ENCODE measurements around the gene USP1.

DNA sequence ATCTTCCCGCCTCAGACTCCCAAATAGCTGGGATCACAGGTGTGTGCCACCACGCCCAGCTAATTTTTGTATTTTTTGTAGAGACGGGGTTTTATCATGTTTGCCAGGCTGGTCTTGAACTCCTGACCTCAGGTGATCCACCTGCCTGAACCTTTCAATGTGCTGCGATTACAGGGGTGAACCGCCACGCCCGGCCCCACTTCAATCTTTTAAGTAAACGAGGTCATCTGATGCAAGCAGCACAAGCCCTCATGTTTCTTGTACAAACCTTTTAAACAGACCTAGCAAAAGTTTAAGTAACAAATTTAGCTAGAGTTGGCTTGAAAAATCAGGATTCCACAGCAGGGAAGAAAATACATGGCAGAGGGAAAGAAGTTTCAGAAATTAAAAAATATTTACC is 21.2 kb upstream of the USP1 start:
- TF ChIP-seq, protein P1, sequence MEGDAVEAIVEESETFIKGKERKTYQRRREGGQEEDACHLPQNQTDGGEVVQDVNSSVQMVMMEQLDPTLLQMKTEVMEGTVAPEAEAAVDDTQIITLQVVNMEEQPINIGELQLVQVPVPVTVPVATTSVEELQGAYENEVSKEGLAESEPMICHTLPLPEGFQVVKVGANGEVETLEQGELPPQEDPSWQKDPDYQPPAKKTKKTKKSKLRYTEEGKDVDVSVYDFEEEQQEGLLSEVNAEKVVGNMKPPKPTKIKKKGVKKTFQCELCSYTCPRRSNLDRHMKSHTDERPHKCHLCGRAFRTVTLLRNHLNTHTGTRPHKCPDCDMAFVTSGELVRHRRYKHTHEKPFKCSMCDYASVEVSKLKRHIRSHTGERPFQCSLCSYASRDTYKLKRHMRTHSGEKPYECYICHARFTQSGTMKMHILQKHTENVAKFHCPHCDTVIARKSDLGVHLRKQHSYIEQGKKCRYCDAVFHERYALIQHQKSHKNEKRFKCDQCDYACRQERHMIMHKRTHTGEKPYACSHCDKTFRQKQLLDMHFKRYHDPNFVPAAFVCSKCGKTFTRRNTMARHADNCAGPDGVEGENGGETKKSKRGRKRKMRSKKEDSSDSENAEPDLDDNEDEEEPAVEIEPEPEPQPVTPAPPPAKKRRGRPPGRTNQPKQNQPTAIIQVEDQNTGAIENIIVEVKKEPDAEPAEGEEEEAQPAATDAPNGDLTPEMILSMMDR (IDR thresholded peaks at IDR 0.05) = no peak
- no peak for TF ChIP-seq POLR2A (IDR thresholded peaks at IDR 0.05)
- TF ChIP-seq POLR2AphosphoS5 (IDR thresholded peaks at IDR 0.05) = no peak
